PFSK-1 (cell line): ENCODE measurements around the gene FAF2.

ENCODE experiments used
- FOXP2 ChIP-seq: optimal IDR thresholded peaks from 2 replicates; pipeline ENCODE3; 2011; ENCODE audit warnings: borderline replicate concordance, control low read depth, inconsistent platforms; ENCODE audit not compliant: insufficient read depth; ENCODE audit errors: extremely low read length, extremely low read depth
- POLR2AphosphoS5 ChIP-seq: IDR thresholded peaks from 2 replicates; pipeline ENCODE4 v1.6.1; 2012; ENCODE audit warnings: low read depth, mild to moderate bottlenecking, control low read depth, low read length, moderate library complexity
- TAF1 ChIP-seq: IDR thresholded peaks from 2 replicates; pipeline ENCODE4 v1.6.1; 2012; ENCODE audit warnings: low read length, control low read depth, borderline replicate concordance; ENCODE audit not compliant: insufficient read depth
- TF ChIP-seq, protein P1 (sequence below), 2 experiments: IDR thresholded peaks; 2 replicates each; pipeline versions ENCODE4 v1.6.1 to v1.8.0; 2011 to 2012; ENCODE audit warnings: low read depth in 2 of 2, low read length in 2 of 2, control low read depth in 1 of 2, inconsistent platforms in 1 of 2, mild to moderate bottlenecking in 1 of 2, moderate library complexity in 1 of 2; ENCODE audit not compliant: insufficient read depth in 1 of 2

DNA sequence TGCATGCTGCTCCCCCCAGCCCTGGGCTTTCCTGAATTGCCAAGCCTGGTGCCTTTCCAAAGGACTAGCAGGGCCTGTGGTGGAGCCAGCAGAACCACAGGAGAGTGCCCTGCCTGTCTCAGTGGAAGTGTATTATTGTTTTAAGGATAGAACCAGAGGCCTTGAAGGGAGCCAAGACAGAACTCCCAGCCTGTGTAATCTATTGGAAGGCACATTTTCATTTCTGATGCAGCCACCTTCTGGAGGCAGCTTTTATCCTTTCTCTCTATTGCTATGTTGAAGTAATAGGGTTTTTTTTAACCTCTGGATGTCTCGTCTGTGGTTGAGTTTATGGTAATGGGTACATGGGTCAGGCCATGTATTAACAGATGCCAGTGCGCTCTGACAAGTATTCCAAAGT is 59.7 kb downstream of the FAF2 start:
- TF ChIP-seq, protein P1, sequence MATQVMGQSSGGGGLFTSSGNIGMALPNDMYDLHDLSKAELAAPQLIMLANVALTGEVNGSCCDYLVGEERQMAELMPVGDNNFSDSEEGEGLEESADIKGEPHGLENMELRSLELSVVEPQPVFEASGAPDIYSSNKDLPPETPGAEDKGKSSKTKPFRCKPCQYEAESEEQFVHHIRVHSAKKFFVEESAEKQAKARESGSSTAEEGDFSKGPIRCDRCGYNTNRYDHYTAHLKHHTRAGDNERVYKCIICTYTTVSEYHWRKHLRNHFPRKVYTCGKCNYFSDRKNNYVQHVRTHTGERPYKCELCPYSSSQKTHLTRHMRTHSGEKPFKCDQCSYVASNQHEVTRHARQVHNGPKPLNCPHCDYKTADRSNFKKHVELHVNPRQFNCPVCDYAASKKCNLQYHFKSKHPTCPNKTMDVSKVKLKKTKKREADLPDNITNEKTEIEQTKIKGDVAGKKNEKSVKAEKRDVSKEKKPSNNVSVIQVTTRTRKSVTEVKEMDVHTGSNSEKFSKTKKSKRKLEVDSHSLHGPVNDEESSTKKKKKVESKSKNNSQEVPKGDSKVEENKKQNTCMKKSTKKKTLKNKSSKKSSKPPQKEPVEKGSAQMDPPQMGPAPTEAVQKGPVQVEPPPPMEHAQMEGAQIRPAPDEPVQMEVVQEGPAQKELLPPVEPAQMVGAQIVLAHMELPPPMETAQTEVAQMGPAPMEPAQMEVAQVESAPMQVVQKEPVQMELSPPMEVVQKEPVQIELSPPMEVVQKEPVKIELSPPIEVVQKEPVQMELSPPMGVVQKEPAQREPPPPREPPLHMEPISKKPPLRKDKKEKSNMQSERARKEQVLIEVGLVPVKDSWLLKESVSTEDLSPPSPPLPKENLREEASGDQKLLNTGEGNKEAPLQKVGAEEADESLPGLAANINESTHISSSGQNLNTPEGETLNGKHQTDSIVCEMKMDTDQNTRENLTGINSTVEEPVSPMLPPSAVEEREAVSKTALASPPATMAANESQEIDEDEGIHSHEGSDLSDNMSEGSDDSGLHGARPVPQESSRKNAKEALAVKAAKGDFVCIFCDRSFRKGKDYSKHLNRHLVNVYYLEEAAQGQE (IDR thresholded peaks at IDR 0.05; ENCODE audit: insufficient read depth in 1 of 2, low read depth in 2 of 2, low read length in 2 of 2), result no peak
- TF ChIP-seq POLR2AphosphoS5, result no peak
- TF ChIP-seq FOXP2, result no peak
- TF ChIP-seq TAF1, result no peak
